ENCODE results near the gene DYDC2.
"Not testable (repeated sequence)": the region's sequence is repeated elsewhere in the genome, so short reads cannot be mapped to it uniquely, and the experiment has no call there.

Gene DYDC2

DNA sequence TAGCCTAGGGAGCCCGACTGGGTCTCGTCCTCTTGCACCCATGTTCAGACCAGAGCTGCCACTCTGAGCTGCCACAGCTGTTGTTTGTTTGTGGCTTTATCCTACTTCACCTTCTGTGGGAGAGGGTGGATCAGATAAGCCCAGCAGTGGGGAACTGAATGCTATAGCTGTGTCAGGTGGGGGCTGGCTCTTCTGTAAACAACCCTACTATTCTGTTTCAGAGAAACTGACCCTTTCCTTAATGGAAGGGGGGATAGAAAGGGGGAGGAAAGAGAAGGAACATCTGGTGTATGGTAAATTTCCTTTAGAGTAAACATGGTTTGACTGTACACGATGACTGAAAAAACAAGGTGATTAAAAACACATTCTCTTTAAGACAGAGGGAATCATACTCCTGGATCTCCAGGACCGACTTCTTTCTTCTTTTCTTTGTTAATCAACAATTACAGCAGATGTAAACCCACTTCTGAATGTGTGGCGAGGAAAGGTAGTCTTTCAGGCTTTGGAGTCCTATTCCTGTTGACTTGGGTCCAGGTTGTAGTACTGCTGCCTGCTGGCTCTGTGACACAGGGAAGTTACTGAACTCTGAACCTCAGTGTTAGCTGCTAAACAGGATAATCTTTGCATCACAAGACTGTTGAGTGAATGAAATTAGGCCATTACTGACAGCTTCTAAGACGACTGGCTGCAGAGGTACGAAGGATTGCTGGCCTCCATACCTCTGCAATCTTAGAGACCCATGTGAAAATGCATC lies 57.7 kb downstream of the DYDC2 start:
- no peak for DNase-seq

DNA sequence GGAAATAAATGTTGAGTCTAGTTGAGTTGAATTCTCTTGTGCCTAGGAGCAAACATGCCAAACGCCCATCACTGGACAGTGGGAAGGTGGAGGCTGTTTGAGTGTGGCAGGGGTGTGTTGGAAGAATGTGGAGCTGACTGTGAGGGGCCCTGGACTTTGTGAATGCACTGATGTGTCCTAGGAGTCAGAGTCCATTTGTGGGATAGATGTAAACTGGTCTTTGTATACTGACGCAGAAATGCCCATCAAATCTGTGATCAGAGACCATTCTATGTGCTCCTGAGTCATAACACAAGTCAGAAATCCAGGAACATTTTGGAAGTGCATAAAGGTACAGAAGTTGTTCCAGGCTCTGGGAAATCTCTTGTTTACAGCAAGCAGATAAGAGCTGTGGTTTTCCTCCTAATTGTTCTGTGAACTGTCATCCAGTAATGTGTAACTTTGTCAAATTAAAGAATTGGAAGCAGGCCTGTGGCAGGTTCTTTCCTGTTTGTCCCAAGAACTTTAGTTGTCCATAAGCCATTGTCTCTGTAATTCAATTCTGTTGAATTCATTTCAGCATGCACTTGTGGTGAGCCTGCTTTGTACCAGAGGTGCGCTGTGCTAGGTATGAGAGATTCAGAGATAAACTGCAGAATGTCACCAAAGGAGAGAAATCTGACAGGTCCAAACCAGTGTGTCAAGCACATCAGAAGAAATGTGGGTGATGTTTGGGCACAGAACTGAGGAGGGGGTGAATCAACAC lies 59.3 kb downstream of the DYDC2 start:
- no peak for DNase-seq

DNA sequence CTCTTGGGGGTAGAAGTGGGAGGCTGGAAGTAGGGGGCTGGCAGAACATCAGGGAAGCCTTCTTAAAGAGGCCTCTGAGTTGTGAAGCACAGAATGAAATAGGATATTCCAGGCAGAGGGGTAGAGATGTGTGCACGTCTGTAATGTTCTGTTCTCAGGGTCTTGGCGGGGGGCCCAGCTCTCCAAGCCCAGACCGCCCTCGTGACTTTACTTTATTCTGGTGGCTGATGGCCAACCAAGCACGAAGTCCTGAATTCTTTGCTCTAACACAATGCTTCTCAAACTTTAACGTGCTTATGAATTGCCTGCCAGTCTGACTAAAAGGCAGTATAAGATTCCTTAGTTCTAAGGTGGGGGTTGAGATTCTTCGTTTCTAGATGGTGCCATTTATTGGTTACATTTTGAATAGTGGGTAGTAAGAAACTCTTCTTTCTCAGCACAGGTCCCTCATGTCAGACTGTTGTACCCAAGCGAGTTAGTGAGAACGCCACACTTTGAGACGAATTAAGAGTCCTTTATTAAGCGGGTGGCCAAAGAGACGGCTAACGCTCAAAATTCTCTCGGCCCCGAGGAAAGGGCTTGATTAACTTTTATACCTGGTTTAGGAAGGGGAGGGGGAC lies 60.0 kb downstream of the DYDC2 start:
- DNase-seq, result no peak

DNA sequence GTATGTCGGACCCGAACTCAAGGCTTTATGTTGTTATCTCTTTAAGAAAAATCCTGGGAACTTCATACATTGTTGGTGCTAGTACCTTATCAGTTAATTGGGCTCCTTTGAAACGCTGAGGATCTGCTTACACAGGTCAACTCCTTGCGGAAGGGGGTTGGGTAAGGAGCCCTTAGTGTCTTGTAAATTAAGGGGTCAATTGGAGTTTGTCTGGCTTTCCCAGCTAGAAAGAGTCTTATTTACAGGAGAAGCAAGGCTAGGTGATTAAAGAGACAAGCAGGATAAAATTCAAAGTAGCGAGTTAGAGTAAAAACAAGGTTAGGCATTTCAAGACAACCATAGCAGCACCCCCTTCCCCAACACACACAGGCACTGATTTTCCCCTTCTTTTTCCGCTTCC lies 60.7 kb downstream of the DYDC2 start:
- DNase-seq, result not testable (repeated sequence)

Data from stimulated activated naive CD4-positive, alpha-beta T cell treated with Interleukin-2 at 50 U/mL for 16 hours (primary cell).